Aorta (tissue), 5 donors: ENCODE data around the gene PDLIM4. TPM values are rescaled to one million over a fixed set of nuclear protein-coding genes. Genes with fewer than 3 reads are reported as not detected.

ENCODE experiments used
- ATAC-seq: fragments of 200-7000 bp; cut with Tn5 transposase; one replicate; pipeline ENCODE4 v1.9.1; 2022; ENCODE audit warnings: moderate library complexity; ENCODE audit not compliant: low FRiP score
- DNase-seq, 2 donors: peaks; one replicate each; pipeline ENCODE4 v3.0.0-alpha.2; 2020
- H3K27ac ChIP-seq, 2 donors: one replicate each; pipeline ENCODE4 v1.5.1; 2013; ENCODE audit warnings: low read length in 2 of 2, mild to moderate bottlenecking in 2 of 2, moderate library complexity in 2 of 2, control low read depth in 1 of 2, inconsistent platforms in 1 of 2, low read depth in 1 of 2
- H3K27me3 ChIP-seq, 2 donors: one replicate each; pipeline ENCODE4 v1.6.1; 2013; ENCODE audit warnings: control low read depth in 1 of 2, low read length in 1 of 2, mild to moderate bottlenecking in 1 of 2, moderate library complexity in 1 of 2; ENCODE audit not compliant: insufficient read depth in 2 of 2, control insufficient read depth in 1 of 2
- H3K36me3 ChIP-seq, 2 donors: one replicate each; pipeline ENCODE4 v1.6.1; 2013; ENCODE audit warnings: control low read depth in 1 of 2, low read length in 1 of 2, mild to moderate bottlenecking in 1 of 2; ENCODE audit not compliant: insufficient read depth in 2 of 2, control insufficient read depth in 1 of 2
- H3K4me1 ChIP-seq, 2 donors: one replicate each; pipeline ENCODE4 v1.6.1; 2013; ENCODE audit warnings: low read length in 2 of 2, control low read depth in 1 of 2, mild to moderate bottlenecking in 1 of 2, moderate library complexity in 1 of 2; ENCODE audit not compliant: insufficient read depth in 2 of 2, control insufficient read depth in 1 of 2
- H3K4me3 ChIP-seq, 2 donors: one replicate each; pipeline ENCODE4 v1.5.1; 2013; ENCODE audit warnings: low read length in 2 of 2, control low read depth in 1 of 2, mild to moderate bottlenecking in 1 of 2
- H3K9me3 ChIP-seq: one replicate; pipeline ENCODE4 v1.6.1; 2013; ENCODE audit warnings: mild to moderate bottlenecking, low read length; ENCODE audit not compliant: control insufficient read depth
- WGBS, 2 donors: extraction: QIAGEN DNeasy Blood & Tissue Kit; methylation state at CpG; one replicate each; pipeline ENCODE4 v1.1.7; 2013; 5-methylcytosine and 5-hydroxymethylcytosine counted together
- intact Hi-C, 2 donors: fragments of 100-400 bp; cut with DNase I; formaldehyde crosslinking; loops; one replicate each; pipeline versions ENCODE4 v1.14.2 to v1.15.0; 2022
- polyA plus RNA-seq, 2 donors: library from polyadenylated mRNA; stranded (reverse); fragments of 200-250 nt; gene quantifications; one replicate each; pipeline ENCODE4 v1.2.3, GENCODE V29; 2013
- total RNA-seq, 2 donors: library from RNA; stranded (reverse); fragmentation: NEBNext Ultra II Directional; extraction: Animal tissue kit (Norgen Biotek cat#: 25700); gene quantifications; one replicate each; pipeline ENCODE4 v1.2.1, GENCODE V29; 2021
- donor health status: healthy with polysubstance abuse.
- donor health status: Bipolar disorder and iron deficiency.
- donor health status: DM: no; HTN: no; CAD: no.
- donor health status: DM: no; HTN: no; CAD: no.
- donor health status: DM: yes; HTN: yes; CAD: no.

Gene PDLIM4
- total and polyA plus RNA-seq, 4 donors = 12.8 to 70.9 (median 37.4) TPM

- intact Hi-C loops = no loop called here
- ATAC-seq = peak; percentile 96
- Histone ChIP-seq H3K4me3 (no peak overlapping the region), H3K4me1 (peaks cover 3 to 11% of the 10 kb centered on the region in 2 donors), H3K36me3 (peaks cover 0 to 3% of the 10 kb centered on the region in 2 donors), H3K9me3 (no peaks in the 10 kb centered on the region), H3K27ac (peak overlapping the region; percentile 95 to 96), H3K27me3 (no peaks in the 10 kb centered on the region)
- WGBS, 2 donors = 2 to 4% methylated on average over 5 of the region's 5 CpGs
- DNase-seq = peak; percentile 97
Observed at GRCh38 chr5:132215329-132215728, 42.2 kb upstream of the PDLIM4 start.

GRCh38 chr5:132218321-132218720, 39.2 kb upstream of the PDLIM4 start:
- H3K9me3 ChIP-seq = no peaks in the 10 kb centered on the region
- peak overlapping the region in 1 of 2 donors; percentile 11 for H3K27ac ChIP-seq
- ATAC-seq (no peak), DNase-seq (peak in 1 of 2 donors; percentile 21)
- H3K4me1 ChIP-seq = peaks cover 6 to 12% of the 10 kb centered on the region in 2 donors
- H3K27me3 ChIP-seq = no peaks in the 10 kb centered on the region
- H3K4me3 ChIP-seq = no peak overlapping the region
- intact Hi-C loops = no loop called here
- WGBS, 2 donors = 69 to 70% methylated on average over 4 of the region's 4 CpGs
- no peaks in the 10 kb centered on the region for H3K36me3 ChIP-seq

- no peak overlapping the region for H3K4me3 ChIP-seq
- no peaks in the 10 kb centered on the region for H3K9me3 ChIP-seq
- 40 to 54% methylated on average over 6 of the region's 6 CpGs for WGBS, 2 donors
- intact Hi-C loops = no loop called here
- no peaks in the 10 kb centered on the region for H3K27me3 ChIP-seq
- ATAC-seq (no peak), DNase-seq (peak in 1 of 2 donors; percentile 31)
- H3K27ac ChIP-seq = peak overlapping the region in 1 of 2 donors; percentile 73
- H3K36me3 ChIP-seq = no peaks in the 10 kb centered on the region
- H3K4me1 ChIP-seq = peaks cover 8 to 16% of the 10 kb centered on the region in 2 donors
Observed at GRCh38 chr5:132219289-132219970, 38.1 kb upstream of the PDLIM4 start.

- no peak overlapping the region for H3K4me3 ChIP-seq
- intact Hi-C loops = no loop called here
- DNase-seq (peak in 1 of 2 donors; percentile 5), ATAC-seq (no peak)
- no peaks in the 10 kb centered on the region for H3K36me3 ChIP-seq
- no peaks in the 10 kb centered on the region for H3K9me3 ChIP-seq
- no peaks in the 10 kb centered on the region for H3K27me3 ChIP-seq
- peaks cover 8 to 10% of the 10 kb centered on the region in 2 donors for H3K4me1 ChIP-seq
- peak overlapping the region in 1 of 2 donors; percentile 72 for H3K27ac ChIP-seq
- WGBS, 2 donors = 78 to 94% methylated on average over 1 of the region's 1 CpG
Observed at GRCh38 chr5:132219981-132220380, 37.5 kb upstream of the PDLIM4 start.

- H3K4me1 ChIP-seq = peaks cover 8 to 12% of the 10 kb centered on the region in 2 donors
- peak overlapping the region; percentile 15 to 72 for H3K27ac ChIP-seq
- intact Hi-C loops = no loop called here
Observed at GRCh38 chr5:132220491-132220890, 37.0 kb upstream of the PDLIM4 start.

GRCh38 chr5:132221781-132222648, 35.5 kb upstream of the PDLIM4 start:
- Histone ChIP-seq H3K9me3 (no peaks in the 10 kb centered on the region), H3K27ac (peak overlapping the region; percentile 34 to 98), H3K4me1 (peaks cover 8 to 12% of the 10 kb centered on the region in 2 donors), H3K4me3 (no peak overlapping the region), H3K27me3 (no peaks in the 10 kb centered on the region), H3K36me3 (no peaks in the 10 kb centered on the region)
- peak; percentile 71 to 74 for DNase-seq
- 11% methylated on average over 7 of the region's 7 CpGs for WGBS, 2 donors
- peak; percentile 65 for ATAC-seq
- intact Hi-C loops = no loop called here

More at GRCh38 chr5:132220491-132220890, 37.0 kb upstream of the PDLIM4 start:
- Histone ChIP-seq H3K4me3 (no peak overlapping the region), H3K36me3 (no peaks in the 10 kb centered on the region), H3K27me3 (no peaks in the 10 kb centered on the region), H3K9me3 (no peaks in the 10 kb centered on the region)
- ATAC-seq = no peak
- no peak for DNase-seq
- 13 to 15% methylated on average over 2 of the region's 2 CpGs for WGBS, 2 donors

- 68 to 74% methylated on average over 3 of the region's 3 CpGs for WGBS, 2 donors
- Histone ChIP-seq H3K4me3 (no peak overlapping the region), H3K9me3 (no peaks in the 10 kb centered on the region), H3K4me1 (peaks cover 8 to 12% of the 10 kb centered on the region in 2 donors), H3K36me3 (no peaks in the 10 kb centered on the region), H3K27me3 (no peaks in the 10 kb centered on the region), H3K27ac (peak overlapping the region in 1 of 2 donors; percentile 98)
- ATAC-seq = no peak
- DNase-seq = no peak
- intact Hi-C loops = no loop called here
Observed at GRCh38 chr5:132222649-132223038, 34.9 kb upstream of the PDLIM4 start.

GRCh38 chr5:132223861-132224260, 33.6 kb upstream of the PDLIM4 start:
- no peaks in the 10 kb centered on the region for H3K36me3 ChIP-seq
- peaks cover 8 to 12% of the 10 kb centered on the region in 2 donors for H3K4me1 ChIP-seq
- H3K9me3 ChIP-seq = no peaks in the 10 kb centered on the region
- peak in 1 of 2 donors; percentile 25 for DNase-seq
- intact Hi-C loops = no loop called here
- peak overlapping the region in 1 of 2 donors; percentile 29 for H3K27ac ChIP-seq
- WGBS, 2 donors = 96 to 100% methylated on average over 2 of the region's 2 CpGs
- H3K27me3 ChIP-seq = no peaks in the 10 kb centered on the region
- no peak overlapping the region for H3K4me3 ChIP-seq
- ATAC-seq = no peak
